Loucy (cell line): ENCODE data around the gene TPD52L1.

Source experiments
- EZH2phosphoT487 ChIP-seq: fragments of 200-600 bp; IDR thresholded peaks from 2 replicates; pipeline ENCODE4 v1.6.1; 2018; ENCODE audit warnings: antibody characterized with exemption, mild to moderate bottlenecking, moderate library complexity, borderline replicate concordance
- TF ChIP-seq, protein P1 (sequence below): fragments of 200-600 bp; sonication (generic); conservative IDR thresholded peaks from 2 replicates; pipeline ENCODE4 v1.5.1; 2014; ENCODE audit warnings: mild to moderate bottlenecking, antibody characterized with exemption, low read length

DNA sequence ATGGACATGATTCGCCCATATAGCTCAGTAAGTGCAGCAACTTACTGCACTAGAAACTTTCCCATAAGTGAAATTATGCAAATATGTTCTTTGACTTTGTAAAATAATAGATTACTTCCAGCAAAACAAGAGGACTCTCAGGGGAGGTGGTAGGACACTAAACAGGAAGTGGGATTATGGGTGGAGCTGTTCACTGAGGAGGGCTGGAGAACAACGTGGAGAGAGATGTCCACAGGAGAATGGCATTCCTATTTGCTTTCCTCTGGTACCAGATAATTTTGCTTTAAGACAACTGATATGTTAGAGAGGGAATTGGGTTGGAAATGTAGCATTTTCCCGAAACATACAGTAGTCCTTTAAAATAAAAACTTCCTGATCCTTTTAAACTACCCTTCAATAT lies 3.7 kb downstream of the TPD52L1 start:
- TF ChIP-seq, protein P1, sequence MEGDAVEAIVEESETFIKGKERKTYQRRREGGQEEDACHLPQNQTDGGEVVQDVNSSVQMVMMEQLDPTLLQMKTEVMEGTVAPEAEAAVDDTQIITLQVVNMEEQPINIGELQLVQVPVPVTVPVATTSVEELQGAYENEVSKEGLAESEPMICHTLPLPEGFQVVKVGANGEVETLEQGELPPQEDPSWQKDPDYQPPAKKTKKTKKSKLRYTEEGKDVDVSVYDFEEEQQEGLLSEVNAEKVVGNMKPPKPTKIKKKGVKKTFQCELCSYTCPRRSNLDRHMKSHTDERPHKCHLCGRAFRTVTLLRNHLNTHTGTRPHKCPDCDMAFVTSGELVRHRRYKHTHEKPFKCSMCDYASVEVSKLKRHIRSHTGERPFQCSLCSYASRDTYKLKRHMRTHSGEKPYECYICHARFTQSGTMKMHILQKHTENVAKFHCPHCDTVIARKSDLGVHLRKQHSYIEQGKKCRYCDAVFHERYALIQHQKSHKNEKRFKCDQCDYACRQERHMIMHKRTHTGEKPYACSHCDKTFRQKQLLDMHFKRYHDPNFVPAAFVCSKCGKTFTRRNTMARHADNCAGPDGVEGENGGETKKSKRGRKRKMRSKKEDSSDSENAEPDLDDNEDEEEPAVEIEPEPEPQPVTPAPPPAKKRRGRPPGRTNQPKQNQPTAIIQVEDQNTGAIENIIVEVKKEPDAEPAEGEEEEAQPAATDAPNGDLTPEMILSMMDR: no peak
- no peak for TF ChIP-seq EZH2phosphoT487
